Spleen (tissue), 11 donors: ENCODE measurements around the gene MANBA. TPM values are rescaled to one million over a fixed set of nuclear protein-coding genes. Genes with fewer than 3 reads are reported as not detected.

Experiments used
- DNase-seq: peaks from one replicate; pipeline ENCODE4 v3.0.0-alpha.2; 2020
- H3K27ac ChIP-seq, 8 donors: fragments of 200-600 bp; sonication (generic) in 7 of 8; 1 replicate in 4 of 8; 2 replicates in 4 of 8; pipeline versions ENCODE4 v1.5.0 to v1.8.0; 2016 to 2021; ENCODE audit warnings: inconsistent platforms in 4 of 8, mild to moderate bottlenecking in 4 of 8, moderate library complexity in 1 of 8
- H3K27me3 ChIP-seq, 7 donors: fragments of 200-600 bp; sonication (generic) in 6 of 7; replicated peaks in 1 of 7; 1 replicate in 4 of 7; 2 replicates in 3 of 7; pipeline versions ENCODE4 v1.5.0 to v1.8.0; 2016 to 2021; ENCODE audit warnings: inconsistent platforms in 3 of 7, mild to moderate bottlenecking in 1 of 7
- H3K36me3 ChIP-seq, 6 donors: fragments of 200-600 bp; sonication (generic) in 5 of 6; 1 replicate in 4 of 6; 2 replicates in 2 of 6; pipeline versions ENCODE4 v1.5.0 to v1.8.0; 2016 to 2021; ENCODE audit warnings: inconsistent platforms in 2 of 6
- H3K4me1 ChIP-seq, 6 donors: fragments of 200-600 bp; sonication (generic) in 5 of 6; 1 replicate in 3 of 6; 2 replicates in 3 of 6; pipeline versions ENCODE4 v1.5.0 to v1.8.0; 2016 to 2021; ENCODE audit warnings: inconsistent platforms in 3 of 6
- H3K4me3 ChIP-seq, 8 donors: fragments of 200-600 bp; sonication (generic) in 7 of 8; 1 replicate in 4 of 8; 2 replicates in 4 of 8; pipeline versions ENCODE4 v1.5.0 to v1.8.0; 2016 to 2021; ENCODE audit warnings: inconsistent platforms in 4 of 8, mild to moderate bottlenecking in 4 of 8, moderate library complexity in 2 of 8
- H3K9me3 ChIP-seq, 8 donors: fragments of 200-600 bp; sonication (generic) in 7 of 8; 1 replicate in 4 of 8; 2 replicates in 4 of 8; pipeline versions ENCODE4 v1.5.0 to v1.8.0; 2016 to 2021; ENCODE audit warnings: inconsistent platforms in 4 of 8
- POLR2A ChIP-seq, 3 donors: fragments of 450-650 bp; IDR thresholded peaks; one replicate each; pipeline ENCODE4 v1.5.1; 2017; ENCODE audit warnings: antibody characterized with exemption in 3 of 3, mild to moderate bottlenecking in 1 of 3
- POLR2AphosphoS5 ChIP-seq, 3 donors: sonication (generic); formaldehyde crosslinking; IDR thresholded peaks; one replicate each; pipeline ENCODE4 v1.5.1; 2017; ENCODE audit warnings: antibody characterized with exemption in 3 of 3
- WGBS, 5 donors: extraction: QIAGEN DNeasy Blood & Tissue Kit in 3 of 5; methylation state at CpG; one replicate each; pipeline versions ENCODE4 v1.1.5 to v1.1.7; 2013 to 2018; 5-methylcytosine and 5-hydroxymethylcytosine counted together
- intact Hi-C: fragments of 100-400 bp; cut with DNase I; formaldehyde crosslinking; loops from one replicate; pipeline ENCODE4 v1.15.0; 2023; ENCODE audit warnings: low total_unique reads
- polyA plus RNA-seq, 3 donors: library from polyadenylated mRNA; stranded (reverse); fragments of 200-250 nt; gene quantifications; one replicate each; pipeline ENCODE4 v1.2.1, GENCODE V29; 2013
- total RNA-seq, 7 donors: library from RNA; depleted of rRNA in 3 of 7; stranded (reverse); fragments of >200 nt in 3 of 7; fragmentation: NEBNext Ultra II Directional in 4 of 7; extraction: Animal tissue kit (Norgen Biotek cat#: 25700) in 4 of 7; gene quantifications; one replicate each; pipeline versions ENCODE4 v1.1.0 to v1.2.1, GENCODE V29; 2016 to 2021
- TF ChIP-seq, protein P1 (sequence below), 11 experiments: fragments of 200-600 bp in 7 of 11; fragments of 450-650 bp in 4 of 11; sonication (generic) in 4 of 11; IDR thresholded peaks in 8 of 11; conservative IDR thresholded peaks in 3 of 11; 1 replicate in 7 of 11; 2 replicates in 4 of 11; pipeline versions ENCODE4 v1.4.0 to v1.8.0; 2016 to 2021; ENCODE audit warnings: antibody characterized with exemption in 11 of 11, inconsistent platforms in 4 of 11, mild to moderate bottlenecking in 1 of 11
- donor health status: healthy with polysubstance abuse.
- donor health status: DM: no; HTN: no; CAD: no; lungs with moderate emphysema.
- donor health status: DM: no; HTN: no; CAD: no.
- donor health status: Bipolar disorder and iron deficiency.
- donor health status: healthy.
- donor health status: DM: no; HTN: no; CAD: no.
- donor health status: DM: yes; HTN: yes; CAD: no.

The MANBA gene
- total and polyA plus RNA-seq, 10 donors: 15.7 to 112 (median 50.3) TPM

DNA sequence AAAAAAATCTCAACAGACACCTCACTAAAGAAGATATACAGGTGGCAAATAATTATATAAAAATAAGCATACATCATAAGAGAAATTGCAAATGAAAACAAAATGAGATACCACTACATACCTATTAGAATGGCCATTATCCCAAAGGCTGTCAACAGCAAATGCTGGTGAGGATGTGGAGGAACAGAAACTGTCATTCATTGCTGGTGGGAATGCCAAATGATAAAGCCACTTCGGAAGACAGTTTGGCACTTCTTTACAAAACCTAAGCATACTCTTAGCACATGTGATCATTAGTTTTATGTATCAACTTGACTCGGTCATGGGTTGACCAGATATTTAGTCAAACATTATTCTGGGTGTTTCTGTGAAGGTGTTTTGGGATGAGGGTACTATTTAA, 13.5 kb upstream of the MANBA start:
- no peaks in the 10 kb centered on the region for H3K27me3 ChIP-seq
- H3K4me3 ChIP-seq: no peak overlapping the region
- 59 to 94% (median 91%) methylated on average over 2 of the region's 2 CpGs for WGBS, 5 donors
- no peaks in the 10 kb centered on the region for H3K9me3 ChIP-seq
- no peaks in the 10 kb centered on the region for H3K4me1 ChIP-seq
- intact Hi-C loops: no loop called here
- H3K36me3 ChIP-seq: no peaks in the 10 kb centered on the region
- no peak overlapping the region for H3K27ac ChIP-seq
- no peak for DNase-seq
- no peak for TF ChIP-seq POLR2A (IDR thresholded peaks at IDR 0.05)
- TF ChIP-seq POLR2AphosphoS5 (IDR thresholded peaks at IDR 0.05): no peak
- TF ChIP-seq, protein P1, sequence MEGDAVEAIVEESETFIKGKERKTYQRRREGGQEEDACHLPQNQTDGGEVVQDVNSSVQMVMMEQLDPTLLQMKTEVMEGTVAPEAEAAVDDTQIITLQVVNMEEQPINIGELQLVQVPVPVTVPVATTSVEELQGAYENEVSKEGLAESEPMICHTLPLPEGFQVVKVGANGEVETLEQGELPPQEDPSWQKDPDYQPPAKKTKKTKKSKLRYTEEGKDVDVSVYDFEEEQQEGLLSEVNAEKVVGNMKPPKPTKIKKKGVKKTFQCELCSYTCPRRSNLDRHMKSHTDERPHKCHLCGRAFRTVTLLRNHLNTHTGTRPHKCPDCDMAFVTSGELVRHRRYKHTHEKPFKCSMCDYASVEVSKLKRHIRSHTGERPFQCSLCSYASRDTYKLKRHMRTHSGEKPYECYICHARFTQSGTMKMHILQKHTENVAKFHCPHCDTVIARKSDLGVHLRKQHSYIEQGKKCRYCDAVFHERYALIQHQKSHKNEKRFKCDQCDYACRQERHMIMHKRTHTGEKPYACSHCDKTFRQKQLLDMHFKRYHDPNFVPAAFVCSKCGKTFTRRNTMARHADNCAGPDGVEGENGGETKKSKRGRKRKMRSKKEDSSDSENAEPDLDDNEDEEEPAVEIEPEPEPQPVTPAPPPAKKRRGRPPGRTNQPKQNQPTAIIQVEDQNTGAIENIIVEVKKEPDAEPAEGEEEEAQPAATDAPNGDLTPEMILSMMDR (IDR thresholded peaks at IDR 0.05 in 8 of 11, conservative IDR thresholded peaks at IDR 0.05 in 3 of 11): no peak

DNA sequence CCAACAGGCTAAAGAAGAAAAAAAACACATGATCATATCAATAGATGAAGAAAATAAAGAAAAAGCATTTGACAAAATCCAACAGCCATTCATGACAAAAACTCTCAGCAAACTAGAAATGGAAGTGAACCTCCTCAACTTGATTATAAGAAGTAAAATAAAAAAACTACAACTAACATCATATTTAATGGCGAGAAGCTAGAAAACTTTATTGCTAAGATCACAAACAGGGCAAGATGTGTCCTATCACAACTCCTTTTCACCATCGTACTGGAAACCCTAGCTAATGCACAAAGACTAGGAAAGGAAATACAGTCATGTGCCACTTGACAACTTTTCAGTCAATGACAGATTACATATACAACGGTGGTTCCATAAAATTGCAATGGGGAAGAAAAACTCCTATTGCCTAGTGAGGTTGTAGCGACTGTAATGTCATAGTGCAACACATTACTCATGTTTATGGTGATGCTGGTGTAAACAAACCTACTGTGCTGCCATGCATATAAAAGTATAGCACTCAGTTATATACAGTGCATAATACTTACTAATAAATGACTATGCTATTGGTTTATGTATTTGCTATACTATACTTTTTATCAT, 12.1 kb upstream of the MANBA start:
- Histone ChIP-seq H3K9me3 (no peaks in the 10 kb centered on the region), H3K4me3 (no peak overlapping the region), H3K4me1 (no peaks in the 10 kb centered on the region), H3K27me3 (no peaks in the 10 kb centered on the region), H3K27ac (no peak overlapping the region), H3K36me3 (no peaks in the 10 kb centered on the region)
- TF ChIP-seq, protein P1 (IDR thresholded peaks at IDR 0.05 in 8 of 11, conservative IDR thresholded peaks at IDR 0.05 in 3 of 11): no peak
- TF ChIP-seq POLR2A (IDR thresholded peaks at IDR 0.05) (no peak), POLR2AphosphoS5 (IDR thresholded peaks at IDR 0.05) (no peak)
- intact Hi-C loops: no loop called here
- 63 to 69% (median 67%) methylated on average over 4 of the region's 4 CpGs for WGBS, 5 donors
- DNase-seq: no peak

DNA sequence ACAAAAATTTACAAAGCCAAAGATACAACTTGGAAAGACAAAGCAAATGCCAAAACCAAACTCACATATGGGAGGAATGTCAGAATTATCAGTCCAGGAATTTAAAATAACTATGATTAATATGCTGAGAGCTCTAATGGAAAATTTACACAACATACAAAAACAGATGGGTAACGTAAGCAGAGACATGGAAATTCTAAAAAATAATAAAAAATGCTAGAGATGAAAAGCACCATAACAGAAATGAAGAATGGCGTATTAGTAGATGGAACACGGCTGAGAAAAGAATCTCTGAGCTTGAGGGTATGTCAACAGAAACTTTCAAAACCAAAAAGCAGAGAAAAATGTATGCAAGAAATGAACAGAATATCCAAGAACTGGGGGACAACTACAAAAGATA, 4.1 kb upstream of the MANBA start:
- Histone ChIP-seq H3K36me3 (no peaks in the 10 kb centered on the region), H3K4me3 (no peak overlapping the region), H3K9me3 (no peaks in the 10 kb centered on the region), H3K4me1 (peaks cover 5 to 14% (median 9%) of the 10 kb centered on the region in 6 donors), H3K27me3 (no peaks in the 10 kb centered on the region), H3K27ac (no peak overlapping the region)
- TF ChIP-seq POLR2A (IDR thresholded peaks at IDR 0.05) (no peak), POLR2AphosphoS5 (IDR thresholded peaks at IDR 0.05) (no peak)
- TF ChIP-seq, protein P1 (IDR thresholded peaks at IDR 0.05 in 8 of 11, conservative IDR thresholded peaks at IDR 0.05 in 3 of 11): no peak
- no peak for DNase-seq
- intact Hi-C loops: loop anchor here (10.0 kb wide), 1 partner anchor 50 kb away; no protein-coding TSS in a partner anchor
- 92 to 96% (median 93%) methylated on average over 3 of the region's 3 CpGs for WGBS, 5 donors

DNA sequence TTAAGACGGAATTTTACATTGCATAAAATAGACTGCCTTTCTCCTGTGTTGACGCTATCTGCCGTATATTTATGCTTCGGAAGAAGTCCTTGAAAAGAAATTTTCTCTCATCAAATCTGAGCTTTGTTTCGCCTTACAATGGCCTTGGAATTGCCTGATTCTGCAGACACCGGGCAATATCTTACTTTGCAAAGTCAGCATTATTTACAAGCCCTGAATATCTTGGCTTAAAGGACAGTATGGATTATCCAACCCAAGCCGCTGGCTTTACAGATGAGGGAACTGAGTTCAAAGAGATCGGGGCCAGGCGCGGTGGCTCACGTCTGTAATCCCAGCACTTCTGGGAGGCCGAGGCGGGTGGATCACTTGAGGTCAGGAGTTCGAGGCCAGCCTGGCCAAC, 1.1 kb upstream of the MANBA start:
- Histone ChIP-seq H3K27me3 (no peaks in the 10 kb centered on the region), H3K9me3 (no peaks in the 10 kb centered on the region), H3K27ac (no peak overlapping the region), H3K36me3 (no peaks in the 10 kb centered on the region), H3K4me3 (peak overlapping the region in 5 of 8 donors; percentile 88 to 98 (median 92)), H3K4me1 (peaks cover 7 to 44% (median 30%) of the 10 kb centered on the region in 6 donors)
- TF ChIP-seq, protein P1 (IDR thresholded peaks at IDR 0.05 in 8 of 11, conservative IDR thresholded peaks at IDR 0.05 in 3 of 11): no peak
- no peak for TF ChIP-seq POLR2A (IDR thresholded peaks at IDR 0.05)
- TF ChIP-seq POLR2AphosphoS5 (IDR thresholded peaks at IDR 0.05): no peak
- intact Hi-C loops: loop anchor here (10.0 kb wide), 1 partner anchor 53 kb away; no protein-coding TSS in a partner anchor
- 70 to 84% (median 75%) methylated on average over 14 of the region's 14 CpGs for WGBS, 5 donors
- DNase-seq: no peak
